Mesenchymal stem cell (in vitro differentiated cells and primary cell): ENCODE data around the gene EHD4.

Experiments used
- DNase-seq: peaks from one replicate; pipeline ENCODE4 v3.0.0-alpha.2; 2013
- H2AFZ ChIP-seq: one replicate; pipeline ENCODE4 v1.6.1; 2013; ENCODE audit warnings: low read depth, mild to moderate bottlenecking, control low read depth, inconsistent platforms, low read length, moderate library complexity
- H2AK5ac ChIP-seq: 2 replicates; pipeline ENCODE4 v1.6.1; 2013; ENCODE audit warnings: low read length, moderate library complexity, mild to moderate bottlenecking, inconsistent platforms; ENCODE audit not compliant: severe bottlenecking
- H2BK120ac ChIP-seq: one replicate; pipeline ENCODE4 v1.6.1; 2013; ENCODE audit warnings: low read depth, mild to moderate bottlenecking, inconsistent platforms, low read length, moderate library complexity
- H2BK12ac ChIP-seq, 2 experiments: one replicate each; pipeline ENCODE4 v1.6.1; 2013; ENCODE audit warnings: inconsistent platforms in 2 of 2, low read length in 2 of 2, mild to moderate bottlenecking in 2 of 2, moderate library complexity in 2 of 2, control low read depth in 1 of 2
- H2BK15ac ChIP-seq: one replicate; pipeline ENCODE4 v1.6.1; 2013; ENCODE audit warnings: mild to moderate bottlenecking, low read depth, inconsistent platforms; ENCODE audit not compliant: poor library complexity, severe bottlenecking
- H2BK5ac ChIP-seq: 2 replicates; pipeline ENCODE4 v1.6.1; 2013; ENCODE audit warnings: low read depth, mild to moderate bottlenecking, low read length, control low read depth, inconsistent platforms; ENCODE audit not compliant: poor library complexity, severe bottlenecking
- H3K14ac ChIP-seq, 2 experiments: one replicate each; pipeline ENCODE4 v1.6.1; 2013; ENCODE audit warnings: inconsistent platforms in 2 of 2, low read length in 2 of 2, control low read depth in 1 of 2, mild to moderate bottlenecking in 1 of 2, moderate library complexity in 1 of 2
- H3K18ac ChIP-seq, 2 experiments: one replicate each; pipeline ENCODE4 v1.6.1; 2013; ENCODE audit warnings: inconsistent platforms in 2 of 2, low read length in 2 of 2, control low read depth in 1 of 2, low read depth in 1 of 2, mild to moderate bottlenecking in 1 of 2
- H3K23ac ChIP-seq, 2 experiments: one replicate each; pipeline ENCODE4 v1.6.1; 2013; ENCODE audit warnings: inconsistent platforms in 2 of 2, low read length in 2 of 2, mild to moderate bottlenecking in 2 of 2, moderate library complexity in 2 of 2, control low read depth in 1 of 2
- H3K27ac ChIP-seq: 2 replicates; pipeline ENCODE4 v1.5.1; 2013; ENCODE audit warnings: mild to moderate bottlenecking, moderate library complexity, low read length, control low read depth, inconsistent platforms; ENCODE audit not compliant: poor library complexity, severe bottlenecking
- H3K27me3 ChIP-seq, 2 experiments: 2 replicates each; pipeline versions ENCODE4 v1.6.1 to v1.7.0; 2013; ENCODE audit warnings: low read length in 2 of 2, mild to moderate bottlenecking in 2 of 2, moderate library complexity in 2 of 2, control low read depth in 1 of 2, inconsistent platforms in 1 of 2; ENCODE audit not compliant: control insufficient read depth in 1 of 2, insufficient read depth in 1 of 2
- H3K36me3 ChIP-seq, 2 experiments: 2 replicates each; pipeline versions ENCODE4 v1.6.1 to v1.7.0; 2013; ENCODE audit warnings: low read length in 2 of 2, control low read depth in 1 of 2, inconsistent platforms in 1 of 2, low read depth in 1 of 2, mild to moderate bottlenecking in 1 of 2; ENCODE audit not compliant: insufficient read depth in 2 of 2, control insufficient read depth in 1 of 2
- H3K4ac ChIP-seq, 2 experiments: one replicate each; pipeline ENCODE4 v1.6.1; 2013; ENCODE audit warnings: inconsistent platforms in 2 of 2, low read length in 2 of 2, mild to moderate bottlenecking in 2 of 2, moderate library complexity in 2 of 2, control low read depth in 1 of 2, low read depth in 1 of 2
- H3K4me1 ChIP-seq: 2 replicates; pipeline ENCODE4 v1.6.1; 2013; ENCODE audit warnings: low read depth, low read length, control low read depth; ENCODE audit not compliant: control insufficient read depth, insufficient read depth
- H3K4me2 ChIP-seq: 2 replicates; pipeline ENCODE4 v1.6.1; 2013; ENCODE audit warnings: low read length, mild to moderate bottlenecking, inconsistent platforms; ENCODE audit not compliant: poor library complexity, severe bottlenecking
- H3K4me3 ChIP-seq, 2 experiments: 2 replicates each; pipeline versions ENCODE4 v1.5.1 to v1.7.0; 2013; ENCODE audit warnings: low read length in 2 of 2, mild to moderate bottlenecking in 2 of 2, control low read depth in 1 of 2, low read depth in 1 of 2; ENCODE audit not compliant: insufficient read depth in 1 of 2
- H3K79me1 ChIP-seq: replicated peaks from 2 replicates; pipeline ENCODE4 v1.6.1; 2013; ENCODE audit warnings: mild to moderate bottlenecking, control low read depth, low read length, inconsistent platforms; ENCODE audit not compliant: poor library complexity, severe bottlenecking
- H3K9ac ChIP-seq: 2 replicates; pipeline ENCODE4 v1.7.0; 2013; ENCODE audit warnings: mild to moderate bottlenecking, low read length, moderate library complexity
- H3K9me3 ChIP-seq: 2 replicates; pipeline ENCODE4 v1.7.0; 2013; ENCODE audit warnings: mild to moderate bottlenecking, low read length; ENCODE audit not compliant: control insufficient read depth
- H4K8ac ChIP-seq: one replicate; pipeline ENCODE4 v1.6.1; 2013; ENCODE audit warnings: inconsistent platforms, mild to moderate bottlenecking, low read length, moderate library complexity
- H4K91ac ChIP-seq: one replicate; pipeline ENCODE4 v1.6.1; 2013; ENCODE audit warnings: mild to moderate bottlenecking, low read length, inconsistent platforms
- WGBS: methylation state at CpG from one replicate; pipeline ENCODE4 v1.1.7; 2013; ENCODE audit warnings: mixed read lengths; 5-methylcytosine and 5-hydroxymethylcytosine counted together

Gene EHD4

DNA sequence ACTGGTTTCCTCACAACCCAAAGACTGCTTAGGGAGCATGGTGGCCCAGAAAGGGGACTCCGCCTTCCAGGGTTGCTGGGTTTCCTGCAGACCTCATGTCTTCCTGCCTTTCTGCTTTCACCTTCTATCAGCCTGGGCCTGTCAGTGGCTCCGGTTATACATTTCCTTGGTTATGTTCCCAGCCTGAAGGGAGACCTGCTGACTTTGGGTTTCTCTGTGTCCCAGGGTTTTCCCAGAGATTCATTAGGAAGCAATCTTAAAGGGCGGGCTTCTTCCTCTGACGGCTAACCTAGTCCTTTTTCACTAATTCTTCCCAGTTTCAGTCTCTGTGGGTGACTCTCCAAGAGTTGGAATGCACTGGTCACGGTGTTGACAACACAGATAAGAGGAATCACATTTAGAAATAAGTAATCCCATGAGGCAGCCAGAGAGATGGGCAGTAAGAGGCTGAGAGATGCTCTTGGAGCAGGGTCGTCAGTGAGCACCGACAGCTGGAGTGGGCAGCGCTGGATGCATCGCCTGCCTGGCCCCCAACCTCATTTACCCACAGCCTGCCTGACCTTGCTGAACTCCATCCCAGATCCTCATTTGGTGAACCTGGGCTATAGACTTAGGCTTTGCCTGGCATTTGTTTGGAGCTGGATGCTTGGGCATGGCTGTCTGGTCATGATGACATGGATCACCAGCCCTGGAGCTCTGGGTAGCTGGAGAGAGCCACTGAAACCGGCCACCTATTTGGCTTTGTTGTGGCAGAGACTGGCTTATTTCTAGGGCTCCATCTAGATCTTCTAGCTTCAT, 10.0 kb upstream of the EHD4 start:
- H3K27me3 ChIP-seq = peaks cover 0 to 29% of the 10 kb centered on the region in 2 experiments
- DNase-seq = no peak

DNA sequence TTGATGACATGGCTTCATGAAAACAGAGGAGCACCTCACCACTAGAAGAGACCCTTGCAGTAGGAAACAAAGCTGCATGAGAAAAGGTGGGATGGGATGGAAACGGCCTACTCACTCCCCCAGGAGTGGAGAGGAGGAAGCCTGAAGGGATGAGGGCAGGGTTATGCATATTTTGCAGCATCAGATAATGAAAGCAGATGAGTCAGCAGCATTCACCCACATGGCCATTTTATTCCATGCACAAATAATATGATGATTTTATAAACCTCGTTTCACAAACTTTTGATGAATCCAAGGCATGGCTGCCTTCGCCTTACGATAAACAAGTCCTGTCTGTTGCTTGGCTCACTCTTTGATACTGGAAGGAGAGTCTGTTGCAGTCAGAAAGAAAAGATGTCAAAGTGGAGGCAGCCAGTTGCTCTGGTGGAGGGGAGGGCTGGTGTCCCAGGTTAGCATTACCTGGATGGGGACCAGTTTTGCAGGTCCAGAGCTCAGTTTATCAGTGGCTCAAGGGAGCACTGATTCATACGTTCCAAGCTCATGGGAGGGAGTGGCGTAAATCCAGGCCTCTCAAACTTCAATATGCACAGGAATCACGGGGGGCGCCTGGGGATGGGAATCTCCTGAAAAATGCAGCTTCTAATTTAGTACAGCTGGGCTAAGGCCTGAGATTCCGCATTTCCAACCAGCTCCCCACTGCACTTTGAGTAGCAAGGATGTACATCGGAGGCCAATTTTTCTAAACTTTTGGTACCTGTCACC, 9.2 kb upstream of the EHD4 start:
- H4K91ac ChIP-seq = no peak overlapping the region
- no peaks in the 10 kb centered on the region for H3K79me1 ChIP-seq
- no peak overlapping the region for H3K14ac ChIP-seq
- no peak for DNase-seq
- no peaks in the 10 kb centered on the region for H3K9me3 ChIP-seq
- no peak overlapping the region for H3K4me2 ChIP-seq
- H2BK120ac ChIP-seq = no peak overlapping the region
- 91% methylated on average over 10 of the region's 10 CpGs for WGBS
- H3K36me3 ChIP-seq = no peaks in the 10 kb centered on the region
- H3K4me1 ChIP-seq = peaks cover 2% of the 10 kb centered on the region
- H3K9ac ChIP-seq = no peak overlapping the region
- no peak overlapping the region for H3K27ac ChIP-seq
- no peak overlapping the region for H3K4me3 ChIP-seq
- no peak overlapping the region for H2BK15ac ChIP-seq
- H3K18ac ChIP-seq = no peak overlapping the region
- H2BK5ac ChIP-seq = no peak overlapping the region
- H3K23ac ChIP-seq = no peak overlapping the region
- H2BK12ac ChIP-seq = no peak overlapping the region
- H4K8ac ChIP-seq = no peak overlapping the region
- H3K27me3 ChIP-seq = peaks cover 0 to 26% of the 10 kb centered on the region in 2 experiments
- H3K4ac ChIP-seq = no peak overlapping the region
- no peak overlapping the region for H2AFZ ChIP-seq
- H2AK5ac ChIP-seq = no peak overlapping the region

More for the DNA sequence above, 10.0 kb upstream of the EHD4 start:
- Histone ChIP-seq H3K4me2 (no peak overlapping the region), H3K27ac (no peak overlapping the region), H3K4me1 (peaks cover 2% of the 10 kb centered on the region), H3K36me3 (no peaks in the 10 kb centered on the region), H2BK5ac (no peak overlapping the region), H4K91ac (no peak overlapping the region), H2AFZ (no peak overlapping the region), H2BK12ac (no peak overlapping the region), H2BK15ac (no peak overlapping the region), H3K18ac (no peak overlapping the region), H3K4ac (no peak overlapping the region), H4K8ac (no peak overlapping the region), H3K4me3 (no peak overlapping the region), H3K9ac (no peak overlapping the region), H3K23ac (no peak overlapping the region), H3K9me3 (no peaks in the 10 kb centered on the region), H2AK5ac (no peak overlapping the region), H3K14ac (no peak overlapping the region), H3K79me1 (no peaks in the 10 kb centered on the region), H2BK120ac (no peak overlapping the region)
- WGBS = 91% methylated on average over 8 of the region's 10 CpGs

DNA sequence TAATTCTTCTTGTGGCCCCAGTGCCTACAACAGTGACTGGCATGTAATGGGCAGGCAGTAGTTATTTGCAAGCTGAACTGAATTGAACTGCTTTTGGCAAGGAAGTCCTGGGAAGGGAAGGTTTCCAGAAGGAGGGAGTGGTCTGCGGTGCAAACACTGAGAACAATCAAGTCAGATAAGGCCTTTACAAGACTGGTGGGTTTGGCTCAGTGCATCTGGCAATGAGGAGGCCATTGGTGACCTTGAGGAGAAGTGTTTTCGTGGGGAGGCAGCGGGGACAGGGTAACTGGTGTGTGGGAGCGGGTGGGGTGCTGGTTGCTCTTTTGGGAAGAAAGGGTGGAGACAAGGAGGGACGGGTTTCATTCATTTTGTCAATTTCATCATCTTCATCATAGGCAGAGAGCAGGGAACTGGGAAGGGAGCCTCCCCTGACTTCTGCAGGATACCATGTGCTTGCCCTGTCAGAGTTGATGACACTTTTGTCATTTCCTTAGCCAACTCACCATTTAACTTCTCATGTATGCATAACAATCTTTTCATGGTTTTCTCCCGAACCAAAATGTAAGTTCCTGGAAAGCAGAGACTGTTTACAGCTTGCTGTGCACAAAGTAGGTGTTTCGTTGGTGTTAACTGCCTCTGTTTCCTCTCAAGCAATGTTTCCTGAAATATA, 8.4 kb upstream of the EHD4 start:
- no peaks in the 10 kb centered on the region for H3K79me1 ChIP-seq
- peak overlapping the region in 1 of 2 experiments; percentile 28 for H3K14ac ChIP-seq
- no peak overlapping the region for H3K9ac ChIP-seq
- H2AFZ ChIP-seq = no peak overlapping the region
- H4K8ac ChIP-seq = no peak overlapping the region
- peak overlapping the region; percentile 32 for H2BK15ac ChIP-seq
- no peak overlapping the region for H3K27ac ChIP-seq
- no peak overlapping the region for H2BK120ac ChIP-seq
- 93% methylated on average over 5 of the region's 7 CpGs for WGBS
- H3K4me3 ChIP-seq = no peak overlapping the region
- H3K36me3 ChIP-seq = no peaks in the 10 kb centered on the region
- H3K18ac ChIP-seq = no peak overlapping the region
- no peak overlapping the region for H3K4me2 ChIP-seq
- no peaks in the 10 kb centered on the region for H3K9me3 ChIP-seq
- no peak overlapping the region for H2BK5ac ChIP-seq
- no peak for DNase-seq
- peaks cover 2% of the 10 kb centered on the region for H3K4me1 ChIP-seq
- H2AK5ac ChIP-seq = no peak overlapping the region
- no peak overlapping the region for H3K4ac ChIP-seq
- peaks cover 0 to 23% of the 10 kb centered on the region in 2 experiments for H3K27me3 ChIP-seq
- no peak overlapping the region for H3K23ac ChIP-seq
- no peak overlapping the region for H2BK12ac ChIP-seq
- no peak overlapping the region for H4K91ac ChIP-seq
